Measurements from ENCODE around the gene CAND1. TPM values are rescaled to one million over a fixed set of nuclear protein-coding genes. Genes with fewer than 3 reads are reported as not detected.
"Not testable (repeated sequence)": the region's sequence is repeated elsewhere in the genome, so short reads cannot be mapped to it uniquely, and the experiment has no call there.

CAND1 gene
- total RNA-seq, 1 donor: 130 TPM

- Histone ChIP-seq H2AFZ (ENCODE audit: low read length) (no peak overlapping the region), H3K4me2 (ENCODE audit: insufficient read depth, low read length) (no peak overlapping the region), H3K27me3 (ENCODE audit: insufficient read depth, low read length) (no peaks in the 10 kb centered on the region), H3K36me3 (ENCODE audit: insufficient read depth, low read length) (no peaks in the 10 kb centered on the region), H3K9me3 (ENCODE audit: low read depth, low read length) (peaks cover 1% of the 10 kb centered on the region), H3K79me2 (ENCODE audit: insufficient read depth, low read length) (no peaks in the 10 kb centered on the region), H3K4me3 (ENCODE audit: insufficient read depth, low read length) (no peak overlapping the region), H3K27ac (ENCODE audit: low read depth, low read length) (no peak overlapping the region), H4K20me1 (ENCODE audit: insufficient read depth, low read length) (no peaks in the 10 kb centered on the region), H3K4me1 (ENCODE audit: insufficient read depth, low read length) (no peaks in the 10 kb centered on the region)
- TF ChIP-seq, protein P1, sequence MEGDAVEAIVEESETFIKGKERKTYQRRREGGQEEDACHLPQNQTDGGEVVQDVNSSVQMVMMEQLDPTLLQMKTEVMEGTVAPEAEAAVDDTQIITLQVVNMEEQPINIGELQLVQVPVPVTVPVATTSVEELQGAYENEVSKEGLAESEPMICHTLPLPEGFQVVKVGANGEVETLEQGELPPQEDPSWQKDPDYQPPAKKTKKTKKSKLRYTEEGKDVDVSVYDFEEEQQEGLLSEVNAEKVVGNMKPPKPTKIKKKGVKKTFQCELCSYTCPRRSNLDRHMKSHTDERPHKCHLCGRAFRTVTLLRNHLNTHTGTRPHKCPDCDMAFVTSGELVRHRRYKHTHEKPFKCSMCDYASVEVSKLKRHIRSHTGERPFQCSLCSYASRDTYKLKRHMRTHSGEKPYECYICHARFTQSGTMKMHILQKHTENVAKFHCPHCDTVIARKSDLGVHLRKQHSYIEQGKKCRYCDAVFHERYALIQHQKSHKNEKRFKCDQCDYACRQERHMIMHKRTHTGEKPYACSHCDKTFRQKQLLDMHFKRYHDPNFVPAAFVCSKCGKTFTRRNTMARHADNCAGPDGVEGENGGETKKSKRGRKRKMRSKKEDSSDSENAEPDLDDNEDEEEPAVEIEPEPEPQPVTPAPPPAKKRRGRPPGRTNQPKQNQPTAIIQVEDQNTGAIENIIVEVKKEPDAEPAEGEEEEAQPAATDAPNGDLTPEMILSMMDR (IDR thresholded peaks at IDR 0.05; ENCODE audit: extremely low read depth, low read depth, low read length): no peak
- no peak for DNase-seq (ENCODE audit: insufficient read length, low spot score, missing footprints)
Observed at GRCh38 chr12:67338426-67338825, 69.3 kb downstream of the CAND1 start.

DNA sequence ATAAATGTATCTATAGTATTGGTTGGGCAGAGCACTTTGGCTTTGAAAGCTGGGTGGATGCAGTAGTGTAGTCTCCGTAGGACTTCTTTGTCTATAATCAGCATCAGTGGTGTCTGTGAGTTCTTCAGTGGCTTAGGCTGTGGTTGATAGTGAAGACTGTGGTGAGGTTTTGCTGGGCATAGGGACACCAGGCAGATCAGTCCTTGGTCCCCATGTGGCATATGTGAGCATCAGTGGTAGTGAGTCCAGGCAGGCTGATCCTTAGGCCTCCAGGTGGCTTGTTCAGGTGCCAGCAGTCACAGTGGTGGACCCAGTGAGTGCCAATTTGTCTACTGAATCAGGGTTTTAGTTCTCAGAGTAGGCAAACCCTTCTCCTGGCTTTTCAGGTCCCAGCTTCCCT, 70.4 kb downstream of the CAND1 start:
- Histone ChIP-seq H3K4me3 (ENCODE audit: insufficient read depth, low read length) (no peak overlapping the region), H3K27me3 (ENCODE audit: insufficient read depth, low read length) (no peaks in the 10 kb centered on the region), H2AFZ (ENCODE audit: low read length) (no peak overlapping the region), H3K27ac (ENCODE audit: low read depth, low read length) (no peak overlapping the region), H3K79me2 (ENCODE audit: insufficient read depth, low read length) (no peaks in the 10 kb centered on the region), H3K4me1 (ENCODE audit: insufficient read depth, low read length) (no peaks in the 10 kb centered on the region), H3K4me2 (ENCODE audit: insufficient read depth, low read length) (no peak overlapping the region), H3K36me3 (ENCODE audit: insufficient read depth, low read length) (no peaks in the 10 kb centered on the region), H4K20me1 (ENCODE audit: insufficient read depth, low read length) (no peaks in the 10 kb centered on the region), H3K9me3 (ENCODE audit: low read depth, low read length) (peaks cover 1% of the 10 kb centered on the region)
- DNase-seq (ENCODE audit: insufficient read length, low spot score, missing footprints): no peak
- TF ChIP-seq, protein P1 (IDR thresholded peaks at IDR 0.05; ENCODE audit: extremely low read depth, low read depth, low read length): no peak

DNA sequence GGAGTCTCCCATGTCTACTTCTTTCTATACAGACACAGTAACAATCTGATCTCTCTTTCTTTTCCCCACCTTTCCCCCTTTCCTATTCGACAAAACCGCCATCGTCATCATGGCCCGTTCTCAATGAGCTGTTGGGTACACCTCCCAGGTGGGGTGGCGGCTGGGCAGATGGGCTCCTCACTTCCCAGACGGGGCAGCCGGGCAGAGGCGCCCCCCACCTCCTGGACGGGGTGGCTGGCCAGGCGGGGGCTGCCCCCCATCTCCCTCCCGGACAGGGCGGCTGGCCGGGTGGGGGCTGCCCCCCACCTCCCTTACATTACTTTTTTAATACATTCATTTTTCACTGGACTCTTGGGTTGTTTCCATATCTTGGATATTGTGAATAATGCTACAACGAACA, 71.9 kb downstream of the CAND1 start:
- H3K27ac ChIP-seq (ENCODE audit: low read depth, low read length); H3K79me2 ChIP-seq (ENCODE audit: insufficient read depth, low read length); H3K27me3 ChIP-seq (ENCODE audit: insufficient read depth, low read length); H3K4me1 ChIP-seq (ENCODE audit: insufficient read depth, low read length); DNase-seq (ENCODE audit: insufficient read length, low spot score, missing footprints); H3K4me2 ChIP-seq (ENCODE audit: insufficient read depth, low read length); H3K4me3 ChIP-seq (ENCODE audit: insufficient read depth, low read length); H2AFZ ChIP-seq (ENCODE audit: low read length); H4K20me1 ChIP-seq (ENCODE audit: insufficient read depth, low read length); H3K36me3 ChIP-seq (ENCODE audit: insufficient read depth, low read length); H3K9me3 ChIP-seq (ENCODE audit: low read depth, low read length): not testable (repeated sequence)

DNA sequence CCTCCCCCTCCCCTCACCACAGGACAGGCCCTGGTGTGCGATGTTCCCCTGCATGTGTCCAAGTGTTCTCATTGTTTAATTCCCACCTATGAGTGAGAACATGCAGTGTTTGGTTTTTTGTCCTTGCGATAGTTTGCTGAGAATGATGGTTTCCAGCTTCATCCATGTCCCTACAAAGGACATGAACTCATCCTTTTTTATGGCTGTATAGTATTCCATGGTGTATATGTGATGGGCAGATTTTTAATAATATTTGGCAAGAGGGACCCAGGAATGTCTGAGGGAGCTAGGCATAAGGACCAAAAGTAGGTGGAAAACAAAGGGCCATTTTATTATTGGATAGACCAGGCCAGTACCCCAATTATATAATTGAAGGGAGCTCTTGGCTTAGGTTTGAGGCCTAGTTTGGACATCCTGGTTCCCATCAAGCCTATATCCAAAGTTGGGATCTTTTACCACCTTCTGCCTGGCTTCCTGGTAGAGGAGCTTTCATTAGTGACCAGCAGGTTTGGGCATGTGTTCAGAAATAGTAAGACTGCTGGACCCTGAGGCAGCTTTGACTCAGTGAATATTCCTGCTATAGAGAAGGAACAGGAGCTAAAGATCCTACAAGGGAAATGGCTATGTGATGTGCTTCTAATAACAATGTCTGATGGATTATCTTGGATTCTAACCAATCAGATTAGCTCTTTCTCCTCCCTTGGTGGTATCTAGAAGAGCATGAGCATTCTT, 76.0 kb downstream of the CAND1 start:
- Histone ChIP-seq H3K27ac (ENCODE audit: low read depth, low read length) (no peak overlapping the region), H3K9me3 (ENCODE audit: low read depth, low read length) (no peaks in the 10 kb centered on the region), H3K4me1 (ENCODE audit: insufficient read depth, low read length) (no peaks in the 10 kb centered on the region), H3K36me3 (ENCODE audit: insufficient read depth, low read length) (no peaks in the 10 kb centered on the region), H3K79me2 (ENCODE audit: insufficient read depth, low read length) (no peaks in the 10 kb centered on the region), H2AFZ (ENCODE audit: low read length) (no peak overlapping the region), H3K4me2 (ENCODE audit: insufficient read depth, low read length) (no peak overlapping the region), H3K27me3 (ENCODE audit: insufficient read depth, low read length) (no peaks in the 10 kb centered on the region), H4K20me1 (ENCODE audit: insufficient read depth, low read length) (no peaks in the 10 kb centered on the region), H3K4me3 (ENCODE audit: insufficient read depth, low read length) (no peak overlapping the region)
- TF ChIP-seq, protein P1 (IDR thresholded peaks at IDR 0.05; ENCODE audit: extremely low read depth, low read depth, low read length): no peak
- no peak for DNase-seq (ENCODE audit: insufficient read length, low spot score, missing footprints)

Measured in osteoblast (primary cell).